Activated CD8-positive, alpha-beta memory T cell treated with anti-CD3 and anti-CD28 coated beads, Interleukin-2, amount 50 U/mL, for 48 hours (primary cell): ENCODE measurements around the gene DDN.
A peak's percentile ranks its signal among the peaks of the same experiment; 100 is the strongest.

ENCODE experiments used
- DNase-seq: peaks from one replicate; pipeline ENCODE4 v3.0.0-alpha.2; 2020

DDN gene

DNA sequence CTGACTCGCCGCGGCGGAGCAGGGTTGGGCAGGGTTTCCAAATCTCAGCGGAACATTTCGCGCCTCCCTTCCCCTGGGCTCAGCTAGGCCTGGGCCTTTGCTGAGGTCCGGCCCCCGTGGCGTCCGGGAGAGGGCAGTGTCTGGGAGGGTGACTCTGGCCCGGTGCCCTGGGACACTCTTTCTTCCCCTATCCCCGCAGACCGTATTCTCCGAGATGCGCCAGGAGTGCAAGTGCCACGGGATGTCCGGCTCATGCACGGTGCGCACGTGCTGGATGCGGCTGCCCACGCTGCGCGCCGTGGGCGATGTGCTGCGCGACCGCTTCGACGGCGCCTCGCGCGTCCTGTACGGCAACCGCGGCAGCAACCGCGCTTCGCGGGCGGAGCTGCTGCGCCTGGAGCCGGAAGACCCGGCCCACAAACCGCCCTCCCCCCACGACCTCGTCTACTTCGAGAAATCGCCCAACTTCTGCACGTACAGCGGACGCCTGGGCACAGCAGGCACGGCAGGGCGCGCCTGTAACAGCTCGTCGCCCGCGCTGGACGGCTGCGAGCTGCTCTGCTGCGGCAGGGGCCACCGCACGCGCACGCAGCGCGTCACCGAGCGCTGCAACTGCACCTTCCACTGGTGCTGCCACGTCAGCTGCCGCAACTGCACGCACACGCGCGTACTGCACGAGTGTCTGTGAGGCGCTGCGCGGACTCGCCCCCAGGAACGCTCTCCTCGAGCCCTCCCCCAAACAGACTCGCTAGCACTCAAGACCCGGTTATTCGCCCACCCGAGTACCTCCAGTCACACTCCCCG is 18.0 kb downstream of the DDN start:
- no peak for DNase-seq

DNA sequence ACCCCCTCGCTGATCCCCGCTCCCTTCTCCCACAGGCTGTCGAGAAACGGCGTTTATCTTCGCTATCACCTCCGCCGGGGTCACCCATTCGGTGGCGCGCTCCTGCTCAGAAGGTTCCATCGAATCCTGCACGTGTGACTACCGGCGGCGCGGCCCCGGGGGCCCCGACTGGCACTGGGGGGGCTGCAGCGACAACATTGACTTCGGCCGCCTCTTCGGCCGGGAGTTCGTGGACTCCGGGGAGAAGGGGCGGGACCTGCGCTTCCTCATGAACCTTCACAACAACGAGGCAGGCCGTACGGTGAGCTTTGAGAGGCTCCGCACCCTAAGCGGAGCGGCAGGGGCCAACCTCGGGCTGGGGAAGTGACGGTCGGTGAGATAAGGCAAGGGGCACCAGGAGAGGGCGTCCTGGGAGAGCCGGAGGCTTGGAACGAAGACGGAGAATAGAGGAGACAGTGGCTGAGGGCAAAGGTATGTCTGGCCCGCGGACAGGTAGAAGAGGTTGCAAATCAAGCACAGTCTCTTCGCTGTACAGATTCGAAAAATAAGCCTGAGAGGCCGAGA is 18.7 kb downstream of the DDN start:
- peak; percentile 72 for DNase-seq

GRCh38 chr12:48979602-48980388 is 19.4 kb downstream of the DDN start:
- peak; percentile 71 for DNase-seq

- DNase-seq, result no peak
Observed at GRCh38 chr12:48978741-48979601, 20.2 kb downstream of the DDN start.

GRCh38 chr12:48978291-48978740 is 20.9 kb downstream of the DDN start, which contains the start of gene WNT1:
WNT1 (plus strand) TSS chr12:48978322; CDS start chr12:48978651, 329 bp downstream.
- DNase-seq, result no peak

DNA sequence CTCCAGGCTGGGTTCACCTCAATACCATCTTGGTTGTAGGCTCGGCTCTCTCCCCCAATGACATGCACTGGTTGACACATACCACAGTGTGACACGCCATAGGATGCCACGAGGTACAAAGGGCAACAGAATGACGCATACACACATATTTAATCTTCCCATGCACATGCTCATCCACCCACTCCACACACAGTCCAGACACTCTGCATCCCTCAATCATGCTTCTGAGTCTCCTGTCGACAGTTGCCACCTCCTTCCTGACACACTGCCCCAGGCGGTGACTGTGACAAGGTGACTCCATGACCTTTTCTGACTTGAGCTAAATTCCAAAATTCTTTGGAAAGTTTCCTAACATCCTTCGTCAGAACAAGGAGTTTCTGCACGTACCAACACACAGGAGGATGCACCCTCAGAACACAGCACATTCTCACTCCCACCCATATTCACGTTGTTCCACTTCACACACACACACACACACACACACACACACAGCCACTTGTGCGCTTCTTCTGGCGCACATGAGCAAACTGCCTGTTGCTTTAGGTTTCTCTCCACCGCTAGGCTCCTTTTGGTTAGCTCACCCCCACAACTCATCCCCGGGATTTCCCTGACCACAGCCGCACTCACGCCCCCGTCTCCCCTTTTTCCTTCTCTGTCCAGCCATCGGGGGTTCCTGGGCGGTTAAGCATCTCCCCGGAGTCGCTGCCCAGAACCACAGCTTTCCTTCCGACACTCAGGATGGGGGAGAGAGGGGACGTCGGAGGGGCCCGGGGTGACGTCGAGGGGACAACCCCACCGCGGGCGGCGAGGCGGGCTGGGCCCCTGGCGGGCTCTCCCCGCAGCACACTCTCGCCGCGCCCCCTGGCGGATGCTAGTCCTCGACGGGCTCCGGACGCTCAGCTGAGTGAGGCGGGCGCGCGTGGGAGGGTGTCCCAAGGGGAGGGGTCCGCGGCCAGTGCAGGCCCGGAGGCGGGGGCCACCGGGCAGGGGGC is 21.6 kb downstream of the DDN start:
- peak; percentile 95 for DNase-seq

DNA sequence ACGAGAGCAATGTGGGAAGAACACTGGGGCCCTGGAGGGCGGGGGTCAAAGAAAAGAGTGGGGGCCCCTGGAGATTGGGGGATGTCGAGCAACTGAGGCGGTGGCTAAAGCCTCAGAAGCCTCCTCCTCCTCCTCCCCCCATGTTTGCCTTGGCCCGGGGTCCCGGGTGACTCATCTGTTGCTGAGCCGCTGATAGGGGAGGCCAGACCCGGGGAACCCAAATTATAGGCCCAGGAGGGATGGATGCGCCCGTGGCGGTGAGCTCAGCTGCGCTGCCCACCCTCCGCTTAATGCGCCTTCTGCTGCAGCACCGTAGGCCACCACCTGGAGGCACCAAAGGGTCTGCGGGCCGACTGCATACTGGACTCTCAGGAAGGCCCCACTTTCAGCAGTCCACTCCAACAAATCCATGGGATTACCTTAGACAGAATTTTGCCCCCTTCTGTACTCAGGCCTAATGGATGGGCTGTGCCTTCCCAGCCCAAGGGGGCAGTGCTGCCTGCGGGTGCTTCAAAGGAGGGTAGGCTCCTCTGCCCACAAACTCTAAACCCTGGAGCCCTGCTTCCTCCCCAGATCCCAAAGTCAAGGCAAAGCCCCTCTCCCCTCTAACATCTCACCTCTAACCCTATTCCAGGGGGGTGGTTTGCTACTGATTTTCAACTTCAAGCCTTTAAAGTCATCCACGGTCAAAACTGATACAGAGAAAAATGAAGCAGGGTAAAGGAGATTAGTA is 25.1 kb downstream of the DDN start:
- peak; percentile 71 for DNase-seq

DNA sequence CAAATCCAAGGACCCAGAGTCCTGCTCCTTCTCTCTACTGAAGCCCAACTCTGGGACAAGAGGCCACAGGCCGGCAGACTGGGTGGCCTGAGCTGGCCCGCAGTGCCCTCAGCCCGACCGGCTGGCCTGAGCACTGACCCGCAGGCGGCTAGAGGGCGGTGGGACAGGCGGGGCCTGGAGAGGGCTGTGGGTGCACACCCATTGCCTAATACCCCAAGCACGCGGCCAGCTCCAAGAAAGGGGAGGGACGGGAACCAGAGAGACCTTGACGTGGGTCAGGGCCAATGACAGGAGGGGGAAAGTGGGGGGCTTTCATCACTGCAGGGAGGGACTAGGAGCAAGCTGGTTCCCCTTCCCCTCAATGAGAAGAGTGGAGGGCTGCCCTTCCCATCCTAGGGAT is 25.6 kb downstream of the DDN start:
- no peak for DNase-seq

- DNase-seq, result no peak
Observed at GRCh38 chr12:48972952-48973483, 26.2 kb downstream of the DDN start.

DNA sequence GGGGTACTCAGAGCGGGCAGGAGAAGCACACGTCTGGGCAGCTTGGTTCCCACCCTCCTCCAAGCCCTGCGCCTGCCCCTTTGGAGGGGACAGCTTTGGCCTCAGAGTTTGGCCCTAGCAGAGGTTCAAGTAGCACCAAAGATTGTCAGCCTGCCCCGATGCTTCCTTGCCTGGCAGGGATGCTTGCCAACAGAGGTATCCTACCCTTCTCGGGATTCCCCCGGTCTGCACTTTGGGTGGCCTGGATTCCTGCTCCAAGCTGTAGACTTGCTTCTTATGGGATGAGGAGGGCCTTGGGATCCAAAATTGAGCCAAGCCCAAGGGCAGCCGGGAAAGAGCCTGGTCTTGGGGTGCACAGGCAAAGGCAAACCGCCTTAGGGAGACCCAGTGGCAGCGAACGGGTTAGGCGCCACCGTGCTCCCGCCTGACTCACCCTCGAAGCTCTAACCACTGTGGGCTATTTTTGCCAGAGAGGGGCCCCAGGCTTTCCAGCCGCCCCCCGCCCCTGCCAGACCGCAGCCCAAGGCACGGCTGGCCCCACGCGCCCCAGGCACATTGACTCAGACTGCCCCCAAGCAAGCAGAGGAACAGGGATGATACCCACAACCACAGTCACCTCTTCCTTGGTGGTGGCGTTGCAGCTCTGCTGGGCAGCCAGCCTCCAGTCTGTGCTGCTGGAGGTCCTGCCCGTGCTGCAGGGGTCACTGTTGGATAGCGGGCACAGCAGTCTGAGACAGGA is 26.8 kb downstream of the DDN start:
- DNase-seq, result peak; percentile 79

- no peak for DNase-seq
Observed at GRCh38 chr12:48970702-48971334, 28.4 kb downstream of the DDN start.

DNA sequence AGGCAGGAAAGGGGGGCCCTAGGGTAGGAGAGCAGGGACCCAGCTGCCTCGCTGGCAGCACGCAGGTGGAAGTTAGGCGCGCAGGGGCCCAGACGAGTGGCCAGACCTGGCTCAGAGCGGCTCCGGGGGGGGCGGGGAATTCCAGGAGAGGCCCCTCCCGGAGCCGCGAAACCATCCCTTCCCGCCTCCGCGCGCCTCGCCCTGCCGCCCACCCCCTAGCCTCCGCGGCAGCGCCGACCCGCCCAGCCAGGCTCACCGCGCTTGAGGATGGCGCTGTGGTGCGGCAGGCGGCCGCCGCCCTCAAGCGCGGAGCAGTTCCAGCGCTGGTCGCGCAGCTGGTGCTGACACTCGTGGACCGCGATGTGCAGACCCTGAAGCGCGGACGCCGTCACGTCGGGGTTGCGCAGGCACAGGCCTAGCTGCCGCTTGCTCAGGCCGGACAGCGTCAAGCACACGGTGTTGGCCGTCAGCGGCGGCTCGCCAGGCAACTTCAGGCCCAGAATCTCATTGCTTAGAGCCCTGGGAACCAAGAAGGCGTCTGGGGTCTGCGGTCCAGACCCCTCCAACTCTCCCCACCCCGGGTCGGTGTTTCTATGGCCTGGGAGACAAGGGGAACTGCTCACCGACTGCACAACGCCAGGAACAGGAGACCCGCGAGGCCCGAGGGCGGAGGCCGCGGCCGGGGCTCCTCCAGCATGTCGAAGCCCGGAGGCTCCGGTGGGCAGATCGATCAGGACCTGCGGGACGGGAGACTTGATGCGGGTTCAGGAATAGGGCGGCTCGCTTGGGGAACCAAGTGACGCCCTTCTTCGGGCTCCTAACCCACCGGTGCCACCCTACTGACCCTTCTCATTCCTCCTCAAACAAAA is 29.1 kb downstream of the DDN start:
- DNase-seq, result no peak

- no peak for DNase-seq
Observed at GRCh38 chr12:48969160-48969771, 29.9 kb downstream of the DDN start.

GRCh38 chr12:48968467-48968866 is 30.7 kb downstream of the DDN start:
- DNase-seq, result no peak

GRCh38 chr12:48967991-48968390 is 31.2 kb downstream of the DDN start:
- DNase-seq, result no peak

- no peak for DNase-seq
Observed at GRCh38 chr12:48966177-48966895, 32.8 kb downstream of the DDN start.

- no peak for DNase-seq
Observed at GRCh38 chr12:48965298-48965838, 33.8 kb downstream of the DDN start.
